K562 (cell line): Measurements from ENCODE around the gene ARAP1. TPM values are rescaled to one million over a fixed set of nuclear protein-coding genes. Genes with fewer than 3 reads are reported as not detected.

Experiments used
- ATAC-seq: fragments of 200-7000 bp; cut with Tn5 transposase; 3 replicates; pipeline ENCODE4 v1.9.1; 2020; ENCODE audit warnings: moderate library complexity
- BruUV-seq: library from RNA; stranded (reverse); fragments of 400-500 nt; replicated peaks from 2 replicates; lab custom pipeline; 2021; lab: Mats Ljungman, UMichigan
- CTCF ChIA-PET: fragments of 300-600 bp; formaldehyde crosslinking; extraction: SDS; loops from one replicate; lab custom pipeline; 2021; ENCODE audit warnings: low intra/inter-chr PET ratio; lab: Yijun Ruan, JAX
- POLR2A ChIA-PET: fragments of 300-600, 350-650 bp; sonication (Branson Sonifier 250); formaldehyde crosslinking; extraction: SDS; loops from one replicate; lab custom pipeline; 2021; ENCODE audit warnings: antibody characterized with exemption, inconsistent platforms; lab: Yijun Ruan, JAX
- DNase-seq, 4 experiments: peaks; one replicate each; pipeline versions ENCODE4 v3.0.0 to v3.0.0-alpha.2; 2011 to 2018; ENCODE audit warnings: low spot score in 3 of 4, mixed read lengths in 3 of 4; ENCODE audit errors: extremely low read depth in 1 of 4
- FAIRE-seq: peaks from 2 replicates; lab custom pipeline; 2011; peaks lifted over from hg19 to GRCh38; lab: Jason Lieb, UNC
- H2AFZ ChIP-seq: 2 replicates; pipeline ENCODE4 v1.6.0; 2011; ENCODE audit warnings: low read depth, low read length, control low read depth, inconsistent platforms
- H3K27ac ChIP-seq: fragments of 200-600 bp; 3 replicates; pipeline ENCODE4 v1.8.0; 2011; ENCODE audit warnings: low read depth, mild to moderate bottlenecking, control low read depth, inconsistent platforms, low read length, moderate library complexity, mixed read lengths; ENCODE audit errors: extremely low read depth
- H3K27me3 ChIP-seq, 2 experiments: fragments of 300-600 bp in 1 of 2; 2 replicates in 1 of 2; 3 replicates in 1 of 2; pipeline versions ENCODE4 v1.6.0 to v1.8.0; 2011; ENCODE audit warnings: inconsistent platforms in 2 of 2, low read length in 2 of 2, mild to moderate bottlenecking in 1 of 2, mixed read lengths in 1 of 2, moderate library complexity in 1 of 2; ENCODE audit not compliant: control insufficient read depth in 2 of 2, insufficient read depth in 2 of 2
- H3K36me3 ChIP-seq: fragments of 300-600 bp; 3 replicates; pipeline ENCODE4 v1.8.0; 2011; ENCODE audit warnings: mild to moderate bottlenecking, low read length, inconsistent platforms; ENCODE audit not compliant: control insufficient read depth, insufficient read depth
- H3K4me1 ChIP-seq, 2 experiments: fragments of 200-600 bp in 1 of 2; replicated peaks in 1 of 2; 2 replicates in 1 of 2; 3 replicates in 1 of 2; pipeline versions ENCODE4 v1.5.1 to v1.8.0; 2011; ENCODE audit warnings: inconsistent platforms in 2 of 2, low read length in 2 of 2, mild to moderate bottlenecking in 1 of 2, mixed read lengths in 1 of 2, moderate library complexity in 1 of 2; ENCODE audit not compliant: control insufficient read depth in 2 of 2, insufficient read depth in 2 of 2
- H3K4me2 ChIP-seq: 2 replicates; pipeline ENCODE4 v1.6.1; 2011; ENCODE audit warnings: low read length, control low read depth, inconsistent platforms, mixed read lengths; ENCODE audit not compliant: insufficient read depth
- H3K4me3 ChIP-seq: fragments of 200-600 bp; sonication (generic), shearing (Covaris generic); 2 replicates; pipeline ENCODE4 v1.5.1; 2016; ENCODE audit warnings: control low read depth, inconsistent platforms
- H3K79me2 ChIP-seq: fragments of 200-600 bp; 3 replicates; pipeline ENCODE4 v1.8.0; 2011; ENCODE audit warnings: low read length, inconsistent platforms; ENCODE audit not compliant: control insufficient read depth, insufficient read depth
- H3K9ac ChIP-seq, 2 experiments: 2 replicates each; pipeline versions ENCODE4 v1.6.0 to v1.6.1; 2011; ENCODE audit warnings: low read depth in 2 of 2, low read length in 2 of 2, control low read depth in 1 of 2, inconsistent platforms in 1 of 2, mild to moderate bottlenecking in 1 of 2, mixed read lengths in 1 of 2; ENCODE audit not compliant: insufficient read depth in 1 of 2
- H3K9me1 ChIP-seq: one replicate; pipeline ENCODE4 v1.6.0; 2011; ENCODE audit warnings: inconsistent platforms, mild to moderate bottlenecking, low read length, moderate library complexity; ENCODE audit not compliant: control insufficient read depth, insufficient read depth
- H3K9me3 ChIP-seq: replicated peaks from 2 replicates; pipeline ENCODE4 v1.5.1; 2011; ENCODE audit warnings: low read depth, low read length, inconsistent platforms; ENCODE audit not compliant: control insufficient read depth, insufficient read depth
- H4K20me1 ChIP-seq: replicated peaks from 2 replicates; pipeline ENCODE4 v1.6.1; 2011; ENCODE audit warnings: low read length, inconsistent platforms, mixed read lengths; ENCODE audit not compliant: control insufficient read depth, insufficient read depth
- CBFB ChIP-seq: sonication (generic); formaldehyde crosslinking; IDR thresholded peaks from 2 replicates; pipeline ENCODE4 v1.4.0; 2020; ENCODE audit warnings: mild to moderate bottlenecking, missing genetic modification reagents
- HDAC6 ChIP-seq: IDR thresholded peaks from 2 replicates; pipeline ENCODE4 v1.6.1; 2012; ENCODE audit warnings: low read depth, mild to moderate bottlenecking, control low read depth, inconsistent platforms, low read length, moderate library complexity
- MAZ ChIP-seq, 2 experiments: fragments of 450-650 bp in 1 of 2; sonication (generic) in 1 of 2; formaldehyde crosslinking; IDR thresholded peaks in 1 of 2; conservative IDR thresholded peaks in 1 of 2; 2 replicates each; pipeline versions ENCODE4 v1.4.0 to v1.5.0; 2020; ENCODE audit warnings: mild to moderate bottlenecking in 1 of 2, missing genetic modification reagents in 1 of 2
- MEF2D ChIP-seq: conservative IDR thresholded peaks from 2 replicates; pipeline ENCODE4 v1.6.1; 2016; ENCODE audit warnings: low read depth, missing genetic modification characterization, missing compliant biosample characterization
- TEAD1 ChIP-seq, 2 experiments: fragments of 450-650 bp in 1 of 2; sonication (generic) in 1 of 2; formaldehyde crosslinking; IDR thresholded peaks; 2 replicates each; pipeline versions ENCODE4 v1.4.0 to v1.8.0; 2020 to 2022; ENCODE audit warnings: mild to moderate bottlenecking in 2 of 2, missing genetic modification reagents in 1 of 2
- ZNF175 ChIP-seq: fragments of 200-800 bp; sonication (Bioruptor generic); IDR thresholded peaks from 2 replicates; pipeline ENCODE4 v1.6.1; 2016; ENCODE audit warnings: low read depth, mild to moderate bottlenecking, missing genetic modification characterization, missing compliant biosample characterization
- ZNF384 ChIP-seq: IDR thresholded peaks from 2 replicates; pipeline ENCODE4 v1.6.1; 2012; ENCODE audit warnings: low read depth, low read length, improper control_type of control experiment
- ZNF41 ChIP-seq: fragments of 250-450 bp; sonication (Bioruptor Pico); conservative IDR thresholded peaks from 2 replicates; pipeline ENCODE4 v1.4.0; 2020; ENCODE audit warnings: mild to moderate bottlenecking
- ZNF764 ChIP-seq: fragments of 250-450 bp; sonication (Bioruptor Pico); IDR thresholded peaks from 2 replicates; pipeline ENCODE4 v1.4.0; 2020; ENCODE audit warnings: low read depth, mild to moderate bottlenecking, moderate library complexity
- ZSCAN29 ChIP-seq: fragments of 450-650 bp; IDR thresholded peaks from 2 replicates; pipeline ENCODE4 v1.6.1; 2017
- WGBS: fragments of 100-300 bp; shearing (Covaris generic); methylation state at CpG from one replicate; pipeline ENCODE4 v1.1.6; 2016; ENCODE audit warnings: low coverage, mixed read lengths; ENCODE audit not compliant: insufficient coverage; ENCODE audit errors: missing lambda C conversion rate; 5-methylcytosine and 5-hydroxymethylcytosine counted together
- in situ Hi-C: fragments of 300-500 bp; cut with MboI; formaldehyde crosslinking; loops from 4 replicates; pipeline ENCODE4 v1.15.0; 2018; ENCODE audit warnings: inconsistent platforms, mixed read lengths
- intact Hi-C: fragments of 100-400 bp; cut with micrococcal nuclease; formaldehyde crosslinking; loops from 2 replicates; pipeline ENCODE4 v1.14.2; 2022
- polyA plus RNA-seq, 8 experiments: library from polyadenylated mRNA; depleted of rRNA in 4 of 8; stranded (reverse) in 5 of 8; unstranded in 3 of 8; fragments of >200 nt; fragmentation: Nextera tagmentation in 2 of 8; fragmentation: Illumina TruSeq in 1 of 8; extraction: Ambion mirVana in 2 of 8; extraction: Trizol in 1 of 8; gene quantifications; 2 replicates each; pipeline versions ENCODE4 v1.2.1 to v1.2.3, GENCODE V29; 2011 to 2014; ENCODE audit warnings: inconsistent platforms in 1 of 8, missing spikeins in 1 of 8
- total RNA-seq, 7 experiments: library from RNA; depleted of rRNA in 6 of 7; stranded (reverse); fragments of >200 nt in 6 of 7; fragmentation: Illumina TruSeq in 2 of 7; extraction: Trizol in 2 of 7; gene quantifications; 2 replicates each; pipeline versions ENCODE4 v1.2.1 to v1.2.3, GENCODE V29; 2011 to 2021; ENCODE audit warnings: low replicate concordance in 1 of 7
- TF ChIP-seq, protein P1 (sequence below): sonication (generic); formaldehyde crosslinking; IDR thresholded peaks from 2 replicates; pipeline ENCODE4 v1.8.0; 2022; ENCODE audit warnings: mild to moderate bottlenecking, missing genetic modification reagents
- TF ChIP-seq, protein P2 (sequence below): sonication (generic); formaldehyde crosslinking; IDR thresholded peaks from 2 replicates; pipeline ENCODE4 v1.8.0; 2023; ENCODE audit warnings: missing genetic modification reagents, mild to moderate bottlenecking, borderline replicate concordance
- TF ChIP-seq, protein P3 (sequence below): sonication (generic); formaldehyde crosslinking; IDR thresholded peaks from 2 replicates; pipeline ENCODE4 v1.9.0; 2022; ENCODE audit warnings: mild to moderate bottlenecking, missing genetic modification reagents

Gene ARAP1
- total and polyA plus RNA-seq, 9 of the 15 experiments (the other 6 are each of a cell fraction or from before 2014, with no cell fraction given) = 0.23 to 67.0 (median 24.6) TPM

DNA sequence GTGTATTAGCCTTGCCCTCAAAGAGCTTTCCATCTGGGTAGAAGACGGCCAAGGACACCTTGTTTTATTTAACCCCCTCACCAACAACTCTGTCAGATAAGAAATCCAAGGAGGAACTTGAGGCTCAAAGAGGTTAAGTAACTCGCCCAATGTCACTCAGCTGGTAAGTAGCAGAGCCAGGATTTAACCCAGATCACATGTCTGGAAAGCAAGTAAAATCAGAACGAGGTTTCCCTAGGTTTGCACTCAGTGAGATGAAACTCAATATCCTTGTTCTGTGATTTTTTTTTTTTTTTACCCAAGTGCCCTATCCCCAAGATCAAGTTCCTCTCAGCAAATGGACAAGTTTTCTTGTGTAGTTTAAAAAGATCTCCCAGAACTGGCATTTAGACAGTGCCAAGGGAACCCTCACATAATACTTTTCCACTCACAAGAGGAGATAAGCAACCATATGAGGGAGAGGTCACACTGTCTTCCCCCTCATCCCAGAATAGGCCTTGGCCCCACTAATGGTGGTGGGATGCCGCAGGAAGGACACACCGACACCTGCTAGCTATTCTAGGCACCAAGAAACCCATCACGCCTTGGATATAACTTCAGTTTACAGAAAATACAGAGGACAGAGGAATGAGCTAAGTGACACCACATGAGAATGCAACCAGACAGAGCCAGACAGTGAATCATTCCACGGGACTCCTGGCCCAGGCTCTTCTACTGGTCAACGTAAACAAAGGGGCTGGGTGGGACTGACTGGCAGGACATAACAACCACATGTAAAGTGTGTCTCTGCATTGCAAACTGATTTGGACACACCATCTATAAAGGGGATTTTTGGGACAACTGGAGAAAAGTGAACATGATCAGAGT lies 8.6 kb upstream of the ARAP1 start:
- no peaks in the 10 kb centered on the region for H3K9me3 ChIP-seq
- in situ Hi-C loops = no loop called here
- no peaks in the 10 kb centered on the region for H4K20me1 ChIP-seq
- no peak for ATAC-seq
- TF ChIP-seq ZSCAN29 = no peak
- no peak for TF ChIP-seq MAZ (CRISPR knock-in tag; conservative IDR thresholded peaks at IDR 0.05 in 1 of 2, IDR thresholded peaks at IDR 0.05 in 1 of 2)
- TF ChIP-seq ZNF41 (CRISPR knock-in tag) = no peak
- TF ChIP-seq TEAD1 (CRISPR knock-in tag; IDR thresholded peaks at IDR 0.05) = no peak
- no peak for TF ChIP-seq HDAC6
- no peak for TF ChIP-seq CBFB
- TF ChIP-seq, protein P1, sequence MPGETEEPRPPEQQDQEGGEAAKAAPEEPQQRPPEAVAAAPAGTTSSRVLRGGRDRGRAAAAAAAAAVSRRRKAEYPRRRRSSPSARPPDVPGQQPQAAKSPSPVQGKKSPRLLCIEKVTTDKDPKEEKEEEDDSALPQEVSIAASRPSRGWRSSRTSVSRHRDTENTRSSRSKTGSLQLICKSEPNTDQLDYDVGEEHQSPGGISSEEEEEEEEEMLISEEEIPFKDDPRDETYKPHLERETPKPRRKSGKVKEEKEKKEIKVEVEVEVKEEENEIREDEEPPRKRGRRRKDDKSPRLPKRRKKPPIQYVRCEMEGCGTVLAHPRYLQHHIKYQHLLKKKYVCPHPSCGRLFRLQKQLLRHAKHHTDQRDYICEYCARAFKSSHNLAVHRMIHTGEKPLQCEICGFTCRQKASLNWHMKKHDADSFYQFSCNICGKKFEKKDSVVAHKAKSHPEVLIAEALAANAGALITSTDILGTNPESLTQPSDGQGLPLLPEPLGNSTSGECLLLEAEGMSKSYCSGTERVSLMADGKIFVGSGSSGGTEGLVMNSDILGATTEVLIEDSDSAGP = no peak
- TF ChIP-seq ZNF384 = no peak
- TF ChIP-seq ZNF175 (CRISPR knock-in tag) = no peak
- no peak for TF ChIP-seq ZNF764
- TF ChIP-seq, protein P2, sequence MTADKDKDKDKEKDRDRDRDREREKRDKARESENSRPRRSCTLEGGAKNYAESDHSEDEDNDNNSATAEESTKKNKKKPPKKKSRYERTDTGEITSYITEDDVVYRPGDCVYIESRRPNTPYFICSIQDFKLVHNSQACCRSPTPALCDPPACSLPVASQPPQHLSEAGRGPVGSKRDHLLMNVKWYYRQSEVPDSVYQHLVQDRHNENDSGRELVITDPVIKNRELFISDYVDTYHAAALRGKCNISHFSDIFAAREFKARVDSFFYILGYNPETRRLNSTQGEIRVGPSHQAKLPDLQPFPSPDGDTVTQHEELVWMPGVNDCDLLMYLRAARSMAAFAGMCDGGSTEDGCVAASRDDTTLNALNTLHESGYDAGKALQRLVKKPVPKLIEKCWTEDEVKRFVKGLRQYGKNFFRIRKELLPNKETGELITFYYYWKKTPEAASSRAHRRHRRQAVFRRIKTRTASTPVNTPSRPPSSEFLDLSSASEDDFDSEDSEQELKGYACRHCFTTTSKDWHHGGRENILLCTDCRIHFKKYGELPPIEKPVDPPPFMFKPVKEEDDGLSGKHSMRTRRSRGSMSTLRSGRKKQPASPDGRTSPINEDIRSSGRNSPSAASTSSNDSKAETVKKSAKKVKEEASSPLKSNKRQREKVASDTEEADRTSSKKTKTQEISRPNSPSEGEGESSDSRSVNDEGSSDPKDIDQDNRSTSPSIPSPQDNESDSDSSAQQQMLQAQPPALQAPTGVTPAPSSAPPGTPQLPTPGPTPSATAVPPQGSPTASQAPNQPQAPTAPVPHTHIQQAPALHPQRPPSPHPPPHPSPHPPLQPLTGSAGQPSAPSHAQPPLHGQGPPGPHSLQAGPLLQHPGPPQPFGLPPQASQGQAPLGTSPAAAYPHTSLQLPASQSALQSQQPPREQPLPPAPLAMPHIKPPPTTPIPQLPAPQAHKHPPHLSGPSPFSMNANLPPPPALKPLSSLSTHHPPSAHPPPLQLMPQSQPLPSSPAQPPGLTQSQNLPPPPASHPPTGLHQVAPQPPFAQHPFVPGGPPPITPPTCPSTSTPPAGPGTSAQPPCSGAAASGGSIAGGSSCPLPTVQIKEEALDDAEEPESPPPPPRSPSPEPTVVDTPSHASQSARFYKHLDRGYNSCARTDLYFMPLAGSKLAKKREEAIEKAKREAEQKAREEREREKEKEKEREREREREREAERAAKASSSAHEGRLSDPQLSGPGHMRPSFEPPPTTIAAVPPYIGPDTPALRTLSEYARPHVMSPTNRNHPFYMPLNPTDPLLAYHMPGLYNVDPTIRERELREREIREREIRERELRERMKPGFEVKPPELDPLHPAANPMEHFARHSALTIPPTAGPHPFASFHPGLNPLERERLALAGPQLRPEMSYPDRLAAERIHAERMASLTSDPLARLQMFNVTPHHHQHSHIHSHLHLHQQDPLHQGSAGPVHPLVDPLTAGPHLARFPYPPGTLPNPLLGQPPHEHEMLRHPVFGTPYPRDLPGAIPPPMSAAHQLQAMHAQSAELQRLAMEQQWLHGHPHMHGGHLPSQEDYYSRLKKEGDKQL (CRISPR knock-in tag) = no peak
- TF ChIP-seq, protein P3, sequence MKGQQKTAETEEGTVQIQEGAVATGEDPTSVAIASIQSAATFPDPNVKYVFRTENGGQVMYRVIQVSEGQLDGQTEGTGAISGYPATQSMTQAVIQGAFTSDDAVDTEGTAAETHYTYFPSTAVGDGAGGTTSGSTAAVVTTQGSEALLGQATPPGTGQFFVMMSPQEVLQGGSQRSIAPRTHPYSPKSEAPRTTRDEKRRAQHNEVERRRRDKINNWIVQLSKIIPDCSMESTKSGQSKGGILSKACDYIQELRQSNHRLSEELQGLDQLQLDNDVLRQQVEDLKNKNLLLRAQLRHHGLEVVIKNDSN (CRISPR knock-in tag) = no peak
- no peak for TF ChIP-seq MEF2D (tag)
- TF ChIP-seq, all 486 proteins: peak for 0
- CTCF ChIA-PET = no interaction called here
- no peak overlapping the region for H3K4me3 ChIP-seq
- intact Hi-C loops = no loop called here
- no peaks in the 10 kb centered on the region for H3K79me2 ChIP-seq
- H3K4me2 ChIP-seq = no peak overlapping the region
- no TSS peak for BruUV-seq
- H3K4me1 ChIP-seq = peaks cover 19 to 30% of the 10 kb centered on the region in 2 experiments
- H2AFZ ChIP-seq = no peak overlapping the region
- FAIRE-seq (no peak), DNase-seq (no peak)
- H3K27me3 ChIP-seq = no peaks in the 10 kb centered on the region
- peaks cover 21% of the 10 kb centered on the region; the same call in 2 of the 3 replicates for H3K36me3 ChIP-seq
- H3K9me1 ChIP-seq = no peaks in the 10 kb centered on the region
- no peak overlapping the region for H3K27ac ChIP-seq
- 79% methylated on average over 8 of the region's 8 CpGs for WGBS
- no peak overlapping the region for H3K9ac ChIP-seq
- POLR2A ChIA-PET = interaction anchor here (1.9 kb wide), 1 partner anchor 16 kb away, joined by 12 read pairs; no protein-coding TSS in a partner anchor
